GM12872 (cell line): ENCODE measurements around the gene IFT74.

ENCODE experiments used
- CTCF ChIP-seq: IDR thresholded peaks from 3 replicates; pipeline ENCODE4 v1.5.1; 2011; ENCODE audit warnings: low read depth, mild to moderate bottlenecking, low read length, moderate library complexity; ENCODE audit not compliant: insufficient read depth

IFT74 gene

GRCh38 chr9:26955921-26956859, at the start of gene IFT74:
TSS of gene IFT74 (plus strand) at chr9:26956412. CDS start at chr9:26961968, 5,556 bp downstream.
- no peak for TF ChIP-seq CTCF

- no peak for TF ChIP-seq CTCF
Measured at GRCh38 chr9:26913138-26913668, 43.0 kb upstream of the IFT74 start.

GRCh38 chr9:26919698-26920097, 36.5 kb upstream of the IFT74 start:
- TF ChIP-seq CTCF, result no peak

- TF ChIP-seq CTCF, result no peak
Measured at GRCh38 chr9:26925609-26926008, 30.6 kb upstream of the IFT74 start.

GRCh38 chr9:26928902-26929495, 27.2 kb upstream of the IFT74 start:
- no peak for TF ChIP-seq CTCF

- no peak for TF ChIP-seq CTCF
Measured at GRCh38 chr9:26935847-26936246, 20.4 kb upstream of the IFT74 start.

GRCh38 chr9:26937816-26938371, 18.3 kb upstream of the IFT74 start:
- no peak for TF ChIP-seq CTCF
